ENCODE measurements around the gene TTC38.

The TTC38 gene

DNA sequence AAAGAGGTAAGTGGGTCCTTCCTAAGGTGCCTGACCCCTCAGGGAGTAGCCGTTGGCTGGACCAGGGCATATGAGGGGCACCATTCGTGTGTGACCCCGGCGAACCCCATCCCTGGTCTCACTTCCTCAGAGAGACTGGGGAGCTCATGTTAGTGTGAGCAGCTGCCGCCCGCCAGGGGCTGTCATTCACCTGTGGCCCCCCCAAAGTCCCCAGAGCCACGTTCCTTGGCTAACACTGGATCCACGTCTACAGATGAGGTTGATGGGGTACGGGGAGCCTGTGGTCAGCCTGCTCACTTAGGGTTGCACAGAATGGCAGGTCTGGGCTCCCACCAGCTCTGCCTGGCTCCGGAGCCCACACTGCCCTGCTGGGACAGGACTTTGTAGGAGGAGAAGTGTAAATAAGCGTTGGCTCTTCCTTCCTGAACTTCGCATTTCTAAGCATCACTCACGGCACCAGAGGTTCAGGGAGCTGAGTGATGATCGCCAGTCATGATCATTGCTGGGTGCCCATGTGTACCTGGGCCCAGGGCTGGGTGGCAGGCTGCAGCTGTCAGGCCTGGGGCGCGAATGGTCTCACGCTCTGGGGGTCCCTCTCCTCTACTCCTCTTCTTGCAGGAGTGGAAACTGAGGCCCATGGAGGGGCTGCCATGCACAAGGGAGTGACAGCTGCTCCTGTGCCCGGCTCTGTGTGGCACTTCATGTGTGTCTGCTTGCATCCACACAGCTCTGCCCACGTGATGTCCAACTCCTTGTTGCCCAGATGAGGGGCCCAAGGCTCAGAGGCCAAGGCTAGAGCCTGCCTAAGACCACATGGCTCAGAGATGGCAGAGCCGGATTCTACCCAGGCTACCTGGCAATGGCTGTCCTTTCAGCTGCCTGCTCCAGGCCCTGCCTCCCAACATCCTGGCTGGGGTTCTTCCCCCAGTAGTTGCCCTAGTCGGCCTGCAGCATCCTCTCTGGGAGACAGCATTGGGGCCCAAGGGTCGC lies 11.1 kb downstream of the TTC38 start:
- no peak for DNase-seq (ENCODE audit: low spot score)

- DNase-seq (ENCODE audit: low spot score) = no peak
These were observed 12.4 kb downstream of the TTC38 start for GRCh38 chr22:46280063-46280817.

- peak; percentile 71 for DNase-seq (ENCODE audit: low spot score)
These were observed 13.3 kb downstream of the TTC38 start for GRCh38 chr22:46280999-46281623.

DNA sequence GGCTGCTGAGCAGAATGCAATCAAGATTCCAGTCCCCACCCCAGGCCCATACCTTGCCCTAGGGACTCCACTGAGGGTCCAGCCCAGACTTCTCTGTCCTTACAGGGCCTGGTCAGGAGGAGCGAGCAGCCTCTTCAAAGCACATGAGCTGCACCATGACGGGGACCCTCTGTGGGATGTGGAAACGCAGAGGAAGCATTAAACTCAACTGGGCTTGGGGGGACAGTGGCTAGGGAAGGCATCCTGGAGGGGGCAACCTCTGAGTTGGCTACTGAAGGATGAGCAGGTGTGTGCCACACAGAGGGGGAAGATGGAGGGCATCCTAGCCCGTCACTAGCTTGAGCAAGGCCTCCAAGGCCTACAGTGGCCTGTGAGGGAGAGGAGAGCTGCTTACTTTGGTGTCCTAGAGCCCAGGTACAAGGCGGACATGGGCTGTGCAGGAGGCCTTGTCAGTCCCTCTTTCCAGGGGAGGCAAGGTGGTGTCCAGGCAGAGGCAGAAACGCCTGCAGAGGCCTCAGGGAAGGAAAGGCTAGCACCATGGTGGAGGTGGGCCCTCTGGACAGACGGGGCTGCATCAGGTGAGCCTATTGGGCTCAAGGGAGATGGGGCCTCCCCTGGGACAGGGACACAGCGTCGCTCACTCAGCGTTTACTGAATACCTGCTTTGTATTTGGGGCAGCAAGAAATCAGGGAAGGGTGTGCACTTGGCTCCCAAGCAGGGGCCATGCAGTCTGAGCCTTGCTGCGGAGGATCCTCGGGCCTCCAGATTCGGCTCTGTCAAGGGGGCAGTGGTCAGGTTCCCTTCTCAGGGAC lies 14.3 kb downstream of the TTC38 start:
- DNase-seq (ENCODE audit: low spot score) = no peak

GRCh38 chr22:46286006-46286405 lies 18.2 kb downstream of the TTC38 start:
- no peak for DNase-seq (ENCODE audit: low spot score)

DNA sequence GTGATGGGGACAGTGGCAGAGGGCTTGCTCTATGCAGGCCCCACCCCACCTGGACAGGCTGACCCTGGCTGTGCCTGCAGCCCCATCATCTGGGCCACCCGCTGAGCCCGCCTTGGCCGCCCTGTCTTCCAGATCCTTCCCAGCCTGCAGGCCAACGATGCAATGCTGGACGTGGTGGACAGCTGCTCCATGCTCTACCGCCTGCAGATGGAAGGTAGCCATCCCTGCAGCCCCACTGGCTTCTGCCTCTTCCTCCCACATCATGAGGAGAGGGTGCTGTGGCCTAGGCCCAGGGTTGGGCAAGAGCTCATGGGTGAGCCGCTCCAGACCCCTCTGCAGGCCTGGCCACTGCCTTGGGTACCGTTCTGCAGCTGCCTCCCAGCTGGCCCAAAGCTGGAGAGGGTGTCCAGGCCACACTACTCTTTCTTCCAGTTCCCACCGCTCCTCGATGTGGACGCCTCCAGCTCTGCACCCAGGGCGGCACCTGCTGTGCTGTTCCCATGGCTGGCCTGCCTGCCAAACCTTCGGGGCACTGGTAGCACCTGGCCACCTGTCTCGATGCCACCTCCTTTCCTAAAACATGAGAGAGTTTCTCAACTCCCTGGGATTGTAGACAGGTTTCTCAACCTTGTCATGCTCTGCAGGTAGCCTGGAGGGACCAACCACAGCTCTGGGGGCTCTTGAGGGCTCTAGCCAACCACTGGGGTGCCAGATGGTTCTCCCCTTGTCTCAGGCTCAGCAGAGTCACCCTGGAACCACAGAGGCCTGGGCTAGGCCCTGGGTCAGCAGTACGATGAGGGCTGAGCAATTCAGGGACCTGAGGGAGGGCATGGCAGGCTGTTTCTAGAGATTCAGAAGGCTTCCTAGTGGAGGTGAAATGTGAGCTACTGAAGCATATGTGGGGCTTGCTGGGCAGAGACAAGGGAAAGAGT lies 19.4 kb downstream of the TTC38 start:
- no peak for DNase-seq (ENCODE audit: low spot score)

GRCh38 chr22:46287873-46288751 lies 20.3 kb downstream of the TTC38 start:
- DNase-seq (ENCODE audit: low spot score) = no peak

DNA sequence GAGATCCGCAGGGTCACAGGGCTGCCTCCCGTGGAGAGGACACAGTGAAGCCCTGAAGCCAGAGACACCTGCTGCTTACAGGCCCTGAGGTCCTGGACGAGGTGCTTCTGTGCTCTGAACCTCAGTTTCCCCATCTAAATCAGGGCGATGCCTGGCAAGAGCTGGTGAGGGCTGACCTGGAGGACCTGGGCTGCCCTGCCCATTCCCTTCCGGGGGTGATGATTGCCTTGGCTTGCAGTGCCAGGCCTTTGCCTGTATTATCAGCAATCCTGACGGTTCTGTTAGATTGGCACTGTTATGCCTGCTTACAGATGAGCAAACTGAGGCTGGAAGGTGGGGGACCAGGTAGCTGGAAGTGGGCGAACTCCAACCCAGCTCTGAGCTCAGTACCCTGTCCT lies 21.0 kb downstream of the TTC38 start:
- DNase-seq (ENCODE audit: low spot score) = no peak

- no peak for DNase-seq (ENCODE audit: low spot score)
These were observed 21.6 kb downstream of the TTC38 start for GRCh38 chr22:46289244-46289891.

GRCh38 chr22:46290121-46290842 lies 22.5 kb downstream of the TTC38 start:
- DNase-seq (ENCODE audit: low spot score) = no peak

GRCh38 chr22:46290843-46291785 lies 23.3 kb downstream of the TTC38 start:
- no peak for DNase-seq (ENCODE audit: low spot score)

GRCh38 chr22:46292173-46292572 lies 24.4 kb downstream of the TTC38 start:
- no peak for DNase-seq (ENCODE audit: low spot score)

- DNase-seq (ENCODE audit: low spot score) = no peak
These were observed 24.9 kb downstream of the TTC38 start for GRCh38 chr22:46292732-46293131.

DNA sequence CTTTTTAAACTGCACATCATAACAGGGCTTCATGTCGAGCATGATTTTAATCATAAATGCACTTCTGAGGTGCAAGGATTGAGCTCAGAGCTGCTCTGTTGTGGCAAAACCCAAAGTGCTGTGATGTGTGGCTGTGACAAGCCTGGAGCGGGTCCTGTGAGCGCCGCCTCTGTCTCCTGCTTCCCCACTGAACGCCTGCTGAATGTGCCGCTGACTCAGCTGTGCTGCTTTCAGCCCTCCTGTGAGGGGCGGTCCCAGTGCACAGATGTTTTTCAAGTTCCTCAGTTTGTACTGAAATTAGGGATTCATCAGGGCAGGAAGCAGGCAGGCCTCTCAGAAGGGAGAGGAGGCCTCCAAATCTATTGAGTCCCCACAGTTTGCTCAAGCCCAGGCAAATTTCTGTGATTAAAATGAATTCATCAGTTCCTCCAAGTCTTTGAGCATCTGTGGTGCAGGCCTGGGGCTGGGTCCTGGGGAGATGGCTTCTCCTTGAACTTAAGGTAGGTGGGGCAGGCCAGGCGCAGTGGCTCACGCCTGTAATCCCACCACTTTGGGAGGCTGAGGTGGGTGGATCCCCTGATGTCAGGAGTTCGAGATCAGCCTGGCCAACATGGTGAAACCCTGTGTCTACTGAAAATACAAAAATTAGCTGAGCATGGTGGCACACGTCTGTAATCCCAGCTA lies 25.9 kb downstream of the TTC38 start:
- peak; percentile 38 for DNase-seq (ENCODE audit: low spot score)

GRCh38 chr22:46294784-46295183 lies 27.0 kb downstream of the TTC38 start:
- DNase-seq (ENCODE audit: low spot score) = no peak

DNA sequence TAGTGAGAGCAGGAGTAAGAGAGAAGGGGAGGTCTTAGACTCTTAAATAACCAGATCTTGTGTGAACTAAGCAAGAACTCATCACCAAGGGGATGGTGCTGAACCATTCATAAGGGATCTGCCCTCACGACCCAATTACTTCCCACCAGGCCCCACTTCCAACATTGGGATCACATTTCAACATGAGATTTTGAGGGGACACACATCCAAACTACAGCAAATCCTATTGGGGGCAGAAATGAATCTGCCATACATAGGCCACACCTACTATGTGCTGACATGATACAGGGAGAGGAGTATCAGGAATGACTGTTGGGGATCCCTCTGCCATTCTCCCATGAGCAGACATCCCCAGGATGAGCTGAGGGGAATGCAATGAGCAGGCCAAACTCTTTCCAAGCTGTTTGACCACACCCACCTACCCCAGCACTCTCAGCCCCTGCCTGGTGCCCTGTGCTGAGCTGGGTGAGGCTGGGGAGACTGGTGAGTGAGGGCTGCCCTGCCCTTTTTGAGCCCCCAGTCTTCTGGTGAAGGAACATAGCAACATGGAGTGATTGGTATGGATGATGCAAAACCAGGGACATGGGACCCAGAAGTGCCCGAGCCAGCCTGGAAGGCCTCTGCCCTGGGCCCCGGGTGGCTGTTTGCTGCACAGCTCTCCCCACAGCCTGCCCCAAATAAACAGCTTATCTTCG lies 27.6 kb downstream of the TTC38 start:
- DNase-seq (ENCODE audit: low spot score) = no peak

Measured in globus pallidus (tissue), 1 donor.